ENCODE data around the gene KRT75.

Gene KRT75

DNA sequence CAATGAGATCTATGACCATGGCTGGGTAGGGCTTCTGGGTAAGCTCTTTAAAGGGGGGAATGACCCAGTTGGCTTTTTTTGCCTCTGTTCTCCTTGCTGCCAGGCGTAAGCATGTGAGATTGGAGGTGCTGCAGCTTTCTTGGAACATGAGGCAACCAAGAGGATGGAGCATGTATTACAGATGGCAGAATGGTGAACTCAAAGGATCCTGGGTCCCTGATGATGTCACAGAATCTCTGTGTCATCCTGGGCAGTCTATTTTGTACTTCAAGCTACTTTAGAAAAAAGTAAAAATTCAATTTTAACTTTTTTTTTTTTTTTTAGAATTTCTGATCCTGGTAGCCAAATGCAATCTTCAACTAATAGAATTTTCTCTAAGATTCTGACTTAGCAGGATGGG, 36.0 kb downstream of the KRT75 start:
- no peaks in the 10 kb centered on the region for H3K79me2 ChIP-seq (ENCODE audit: low read length)
- no peak for TF ChIP-seq EZH2phosphoT487 (IDR thresholded peaks at IDR 0.05; ENCODE audit: low read depth)
- TF ChIP-seq, protein P1, sequence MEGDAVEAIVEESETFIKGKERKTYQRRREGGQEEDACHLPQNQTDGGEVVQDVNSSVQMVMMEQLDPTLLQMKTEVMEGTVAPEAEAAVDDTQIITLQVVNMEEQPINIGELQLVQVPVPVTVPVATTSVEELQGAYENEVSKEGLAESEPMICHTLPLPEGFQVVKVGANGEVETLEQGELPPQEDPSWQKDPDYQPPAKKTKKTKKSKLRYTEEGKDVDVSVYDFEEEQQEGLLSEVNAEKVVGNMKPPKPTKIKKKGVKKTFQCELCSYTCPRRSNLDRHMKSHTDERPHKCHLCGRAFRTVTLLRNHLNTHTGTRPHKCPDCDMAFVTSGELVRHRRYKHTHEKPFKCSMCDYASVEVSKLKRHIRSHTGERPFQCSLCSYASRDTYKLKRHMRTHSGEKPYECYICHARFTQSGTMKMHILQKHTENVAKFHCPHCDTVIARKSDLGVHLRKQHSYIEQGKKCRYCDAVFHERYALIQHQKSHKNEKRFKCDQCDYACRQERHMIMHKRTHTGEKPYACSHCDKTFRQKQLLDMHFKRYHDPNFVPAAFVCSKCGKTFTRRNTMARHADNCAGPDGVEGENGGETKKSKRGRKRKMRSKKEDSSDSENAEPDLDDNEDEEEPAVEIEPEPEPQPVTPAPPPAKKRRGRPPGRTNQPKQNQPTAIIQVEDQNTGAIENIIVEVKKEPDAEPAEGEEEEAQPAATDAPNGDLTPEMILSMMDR (IDR thresholded peaks at IDR 0.05; ENCODE audit: low read depth, low read length) = no peak
- H3K4me1 ChIP-seq (ENCODE audit: low read length) = peaks cover 7% of the 10 kb centered on the region
- no peaks in the 10 kb centered on the region for H4K20me1 ChIP-seq (ENCODE audit: insufficient read depth, low read length)
- H3K9ac ChIP-seq (ENCODE audit: low read length) = no peak overlapping the region
- no peak overlapping the region for H3K4me2 ChIP-seq (ENCODE audit: low read length)
- no peaks in the 10 kb centered on the region for H3K9me3 ChIP-seq (ENCODE audit: insufficient read depth, low read length)
- no peaks in the 10 kb centered on the region for H3K36me3 ChIP-seq (replicated peaks; ENCODE audit: low read depth, low read length)
- no peak overlapping the region for H3K27ac ChIP-seq (ENCODE audit: low read length)
- no peak overlapping the region for H2AFZ ChIP-seq (ENCODE audit: low read depth, low read length)
- peaks cover 9% of the 10 kb centered on the region for H3K27me3 ChIP-seq (ENCODE audit: low read depth, low read length)
- H3K4me3 ChIP-seq (ENCODE audit: low read length) = no peak overlapping the region

DNA sequence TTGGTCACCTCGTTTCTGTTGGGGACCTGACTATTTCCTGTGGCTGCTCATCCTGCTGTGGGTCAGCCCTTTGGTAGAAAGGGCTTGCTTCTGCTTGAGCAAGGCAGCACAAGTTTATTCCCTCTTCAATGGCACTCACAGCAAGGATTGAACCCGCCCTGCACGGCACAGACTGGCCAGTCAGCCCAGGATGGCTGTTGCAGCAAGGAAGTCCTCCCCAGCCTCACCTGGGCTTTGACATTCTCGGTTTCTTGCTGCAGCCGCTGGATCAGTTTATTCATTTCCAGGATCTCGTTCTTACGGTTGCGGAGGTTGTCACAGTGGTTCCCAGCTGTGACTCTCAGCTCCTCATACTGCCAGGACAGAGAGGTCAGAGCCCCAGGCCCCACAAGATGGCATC, 37.5 kb downstream of the KRT75 start:
- Histone ChIP-seq H3K36me3 (replicated peaks; ENCODE audit: low read depth, low read length) (no peaks in the 10 kb centered on the region), H3K4me2 (ENCODE audit: low read length) (no peak overlapping the region), H3K79me2 (ENCODE audit: low read length) (no peaks in the 10 kb centered on the region), H3K9me3 (ENCODE audit: insufficient read depth, low read length) (no peaks in the 10 kb centered on the region), H2AFZ (ENCODE audit: low read depth, low read length) (no peak overlapping the region), H3K9ac (ENCODE audit: low read length) (no peak overlapping the region), H3K27ac (ENCODE audit: low read length) (no peak overlapping the region), H3K4me3 (ENCODE audit: low read length) (no peak overlapping the region), H4K20me1 (ENCODE audit: insufficient read depth, low read length) (no peaks in the 10 kb centered on the region), H3K27me3 (ENCODE audit: low read depth, low read length) (peaks cover 9% of the 10 kb centered on the region), H3K4me1 (ENCODE audit: low read length) (peaks cover 7% of the 10 kb centered on the region)
- TF ChIP-seq EZH2phosphoT487 (IDR thresholded peaks at IDR 0.05; ENCODE audit: low read depth) = no peak
- TF ChIP-seq, protein P1 (IDR thresholded peaks at IDR 0.05; ENCODE audit: low read depth, low read length) = no peak

DNA sequence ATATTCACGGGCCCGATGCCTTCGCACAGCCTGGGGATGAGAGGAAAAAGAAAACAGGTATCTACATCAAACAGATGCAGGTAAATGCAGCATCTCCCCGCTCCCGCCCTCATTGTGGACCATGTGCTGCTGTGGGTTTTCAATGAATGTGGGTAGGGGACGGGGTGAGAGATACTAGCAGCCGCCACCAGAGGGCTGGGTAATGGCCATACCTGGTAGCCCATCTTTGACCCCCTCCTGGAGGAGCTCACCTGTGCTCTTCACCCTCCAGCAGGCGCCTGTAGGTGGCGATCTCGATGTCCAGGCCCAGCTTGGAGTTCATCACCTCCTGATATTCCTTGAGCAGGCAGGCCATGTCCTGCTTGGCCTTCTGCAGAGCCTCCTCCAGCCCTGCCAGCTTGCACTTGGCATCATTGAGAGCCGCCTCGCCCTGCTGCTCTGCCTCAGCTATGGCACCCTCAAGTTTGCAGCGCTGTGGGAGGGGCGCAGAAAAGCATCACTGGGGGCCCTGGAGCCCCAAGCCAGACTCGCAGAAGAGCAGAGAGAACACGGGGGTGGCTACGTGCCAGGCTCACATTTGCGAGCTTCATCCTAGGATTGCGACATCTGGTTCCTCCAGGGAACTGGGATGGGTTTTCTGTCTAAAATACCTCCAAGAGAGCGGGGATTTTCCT, 38.3 kb downstream of the KRT75 start:
- Histone ChIP-seq H3K36me3 (replicated peaks; ENCODE audit: low read depth, low read length) (no peaks in the 10 kb centered on the region), H3K27ac (ENCODE audit: low read length) (no peak overlapping the region), H3K9me3 (ENCODE audit: insufficient read depth, low read length) (no peaks in the 10 kb centered on the region), H3K4me3 (ENCODE audit: low read length) (no peak overlapping the region), H3K79me2 (ENCODE audit: low read length) (no peaks in the 10 kb centered on the region), H3K4me2 (ENCODE audit: low read length) (no peak overlapping the region), H2AFZ (ENCODE audit: low read depth, low read length) (no peak overlapping the region), H3K9ac (ENCODE audit: low read length) (no peak overlapping the region), H3K4me1 (ENCODE audit: low read length) (peaks cover 7% of the 10 kb centered on the region), H4K20me1 (ENCODE audit: insufficient read depth, low read length) (no peaks in the 10 kb centered on the region), H3K27me3 (ENCODE audit: low read depth, low read length) (peaks cover 9% of the 10 kb centered on the region)
- TF ChIP-seq EZH2phosphoT487 (IDR thresholded peaks at IDR 0.05; ENCODE audit: low read depth) = no peak
- TF ChIP-seq, protein P1 (IDR thresholded peaks at IDR 0.05; ENCODE audit: low read depth, low read length) = peak; percentile 48

DNA sequence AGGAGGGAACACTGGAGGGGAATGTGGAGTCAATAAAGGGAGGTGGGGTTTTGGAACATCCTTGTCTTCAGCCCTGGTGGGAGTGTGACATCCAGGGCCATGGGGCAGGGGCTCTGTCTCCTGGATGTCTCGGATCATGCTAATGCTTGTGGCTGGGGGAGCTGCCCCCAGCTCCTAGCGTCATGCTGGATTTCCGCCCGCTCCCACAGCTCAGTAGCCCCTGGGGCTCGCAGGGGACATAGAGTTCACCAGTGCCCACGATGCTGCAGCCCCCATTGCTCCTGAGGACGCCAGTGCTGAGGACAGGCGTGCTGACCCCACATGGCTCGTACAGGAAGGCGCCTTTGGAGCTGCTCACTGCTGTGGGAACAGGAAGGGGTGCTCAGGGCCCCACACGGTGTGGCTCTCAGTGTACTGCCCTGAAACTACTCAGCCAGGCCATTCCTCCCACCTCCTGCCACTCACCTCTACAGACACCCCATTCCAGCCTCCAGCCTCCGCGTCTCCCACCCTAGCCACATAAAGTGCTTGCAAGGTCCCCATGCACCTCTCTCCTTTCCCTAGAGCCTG, 39.2 kb downstream of the KRT75 start:
- TF ChIP-seq EZH2phosphoT487 (IDR thresholded peaks at IDR 0.05; ENCODE audit: low read depth) = no peak
- TF ChIP-seq, protein P1 (IDR thresholded peaks at IDR 0.05; ENCODE audit: low read depth, low read length) = no peak
- Histone ChIP-seq H4K20me1 (ENCODE audit: insufficient read depth, low read length) (no peaks in the 10 kb centered on the region), H2AFZ (ENCODE audit: low read depth, low read length) (no peak overlapping the region), H3K79me2 (ENCODE audit: low read length) (no peaks in the 10 kb centered on the region), H3K9ac (ENCODE audit: low read length) (no peak overlapping the region), H3K36me3 (replicated peaks; ENCODE audit: low read depth, low read length) (no peaks in the 10 kb centered on the region), H3K27ac (ENCODE audit: low read length) (no peak overlapping the region), H3K4me1 (ENCODE audit: low read length) (peaks cover 7% of the 10 kb centered on the region), H3K27me3 (ENCODE audit: low read depth, low read length) (peaks cover 9% of the 10 kb centered on the region), H3K4me2 (ENCODE audit: low read length) (no peak overlapping the region), H3K4me3 (ENCODE audit: low read length) (no peak overlapping the region), H3K9me3 (ENCODE audit: insufficient read depth, low read length) (no peaks in the 10 kb centered on the region)

Data from OCI-LY3 (cell line).